Right lobe of liver (tissue), 4 donors: ENCODE results near the gene OIT3.

ENCODE experiments used
- POLR2A ChIP-seq: fragments of 450-650 bp; IDR thresholded peaks from one replicate; pipeline ENCODE4 v1.6.1; 2017; ENCODE audit warnings: antibody characterized with exemption, mild to moderate bottlenecking
- TF ChIP-seq, protein P1 (sequence below), 4 donors: fragments of 200-600 bp in 3 of 4; fragments of 450-650 bp in 1 of 4; IDR thresholded peaks; one replicate each; pipeline versions ENCODE4 v1.5.1 to v1.8.0; 2016 to 2022; ENCODE audit warnings: antibody characterized with exemption in 4 of 4, mild to moderate bottlenecking in 2 of 4
- donor health status: DM: no; HTN: no; CAD: no.
- donor health status: DM: no; HTN: no; CAD: no.
- donor health status: DM: no; HTN: yes; CAD: no.

GRCh38 chr10:72911758-72912157 lies 18.2 kb downstream of the OIT3 start:
- TF ChIP-seq, protein P1, sequence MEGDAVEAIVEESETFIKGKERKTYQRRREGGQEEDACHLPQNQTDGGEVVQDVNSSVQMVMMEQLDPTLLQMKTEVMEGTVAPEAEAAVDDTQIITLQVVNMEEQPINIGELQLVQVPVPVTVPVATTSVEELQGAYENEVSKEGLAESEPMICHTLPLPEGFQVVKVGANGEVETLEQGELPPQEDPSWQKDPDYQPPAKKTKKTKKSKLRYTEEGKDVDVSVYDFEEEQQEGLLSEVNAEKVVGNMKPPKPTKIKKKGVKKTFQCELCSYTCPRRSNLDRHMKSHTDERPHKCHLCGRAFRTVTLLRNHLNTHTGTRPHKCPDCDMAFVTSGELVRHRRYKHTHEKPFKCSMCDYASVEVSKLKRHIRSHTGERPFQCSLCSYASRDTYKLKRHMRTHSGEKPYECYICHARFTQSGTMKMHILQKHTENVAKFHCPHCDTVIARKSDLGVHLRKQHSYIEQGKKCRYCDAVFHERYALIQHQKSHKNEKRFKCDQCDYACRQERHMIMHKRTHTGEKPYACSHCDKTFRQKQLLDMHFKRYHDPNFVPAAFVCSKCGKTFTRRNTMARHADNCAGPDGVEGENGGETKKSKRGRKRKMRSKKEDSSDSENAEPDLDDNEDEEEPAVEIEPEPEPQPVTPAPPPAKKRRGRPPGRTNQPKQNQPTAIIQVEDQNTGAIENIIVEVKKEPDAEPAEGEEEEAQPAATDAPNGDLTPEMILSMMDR (IDR thresholded peaks at IDR 0.05) = no peak
- no peak for TF ChIP-seq POLR2A
